Caco-2 (cell line): ENCODE data around the gene PGC. TPM values are rescaled to one million over a fixed set of nuclear protein-coding genes. Genes with fewer than 3 reads are reported as not detected.

Experiments used
- BruUV-seq: library from RNA; stranded (reverse); fragments of 400-500 nt; replicated peaks from 2 replicates; lab custom pipeline; 2021; lab: Mats Ljungman, UMichigan
- CTCF ChIA-PET: fragments of 300-600 bp; sonication (Branson Sonifier 250); formaldehyde crosslinking; loops from one replicate; lab custom pipeline; 2022; ENCODE audit warnings: antibody characterized with exemption; lab: Charles Lee
- POLR2A ChIA-PET: fragments of 300-600 bp; sonication (Branson Sonifier 250); formaldehyde crosslinking; loops from one replicate; lab custom pipeline; 2022; ENCODE audit warnings: antibody characterized with exemption; lab: Charles Lee
- DNase-seq, 2 experiments: peaks; one replicate each; pipeline versions ENCODE4 v3.0.0 to v3.0.0-alpha.2; 2020 to 2022
- H3K27me3 ChIP-seq: replicated peaks from 2 replicates; pipeline ENCODE4 v1.6.0; 2011; ENCODE audit warnings: low read length; ENCODE audit not compliant: control insufficient read depth, insufficient read depth
- H3K36me3 ChIP-seq: 2 replicates; pipeline ENCODE4 v1.5.1; 2011; ENCODE audit warnings: low read length; ENCODE audit not compliant: control insufficient read depth, insufficient read depth
- H3K4me1 ChIP-seq: fragments of 250-450 bp; sonication (Bioruptor Pico); 2 replicates; pipeline ENCODE4 v1.5.1; 2020; ENCODE audit warnings: mild to moderate bottlenecking
- H3K4me3 ChIP-seq: 2 replicates; pipeline ENCODE4 v1.5.1; 2011; ENCODE audit warnings: low read depth, mild to moderate bottlenecking, control low read depth, low read length
- H3K9me3 ChIP-seq: fragments of 250-450 bp; sonication (Bioruptor Pico); 2 replicates; pipeline ENCODE4 v1.5.1; 2020; ENCODE audit warnings: mild to moderate bottlenecking, moderate library complexity
- H3K27ac Mint-ChIP-seq: one replicate; pipeline ENCODE4 v1.8.0; 2022; ENCODE audit warnings: mixed read lengths; ENCODE audit not compliant: unreplicated experiment
- H3K27me3 Mint-ChIP-seq: one replicate; pipeline ENCODE4 v1.8.0; 2022; ENCODE audit warnings: mixed read lengths; ENCODE audit not compliant: insufficient read depth, unreplicated experiment
- H3K36me3 Mint-ChIP-seq: one replicate; pipeline ENCODE4 v1.8.0; 2022; ENCODE audit warnings: mild to moderate bottlenecking, mixed read lengths; ENCODE audit not compliant: insufficient read depth, unreplicated experiment
- H3K4me1 Mint-ChIP-seq: one replicate; pipeline ENCODE4 v1.8.0; 2022; ENCODE audit warnings: low read depth, mixed read lengths; ENCODE audit not compliant: unreplicated experiment
- H3K4me3 Mint-ChIP-seq: one replicate; pipeline ENCODE4 v1.8.0; 2022; ENCODE audit warnings: mild to moderate bottlenecking, moderate library complexity, mixed read lengths; ENCODE audit not compliant: unreplicated experiment
- H3K9me3 Mint-ChIP-seq: one replicate; pipeline ENCODE4 v1.8.0; 2022; ENCODE audit warnings: mixed read lengths; ENCODE audit not compliant: unreplicated experiment
- CTCF ChIP-seq, 2 experiments: fragments of 200-600 bp in 1 of 2; IDR thresholded peaks; 1 replicate in 1 of 2; 2 replicates in 1 of 2; pipeline versions ENCODE4 v1.5.1 to v1.8.0; 2011 to 2022; ENCODE audit warnings: antibody characterized with exemption in 1 of 2, control low read depth in 1 of 2, inconsistent platforms in 1 of 2, low read depth in 1 of 2, low read length in 1 of 2, mild to moderate bottlenecking in 1 of 2, moderate library complexity in 1 of 2; ENCODE audit not compliant: insufficient read depth in 1 of 2, severe bottlenecking in 1 of 2, unreplicated experiment in 1 of 2
- intact Hi-C: fragments of 100-400 bp; cut with micrococcal nuclease; formaldehyde crosslinking; loops from one replicate; pipeline ENCODE4 v1.10.0; 2022; ENCODE audit not compliant: unreplicated experiment
- total RNA-seq: library from RNA; stranded (reverse); gene quantifications from 2 replicates; pipeline ENCODE4 v1.2.3, GENCODE V29; 2022

The PGC gene
- total RNA-seq, 1 experiment from 2014 or later, result 12.2 TPM

DNA sequence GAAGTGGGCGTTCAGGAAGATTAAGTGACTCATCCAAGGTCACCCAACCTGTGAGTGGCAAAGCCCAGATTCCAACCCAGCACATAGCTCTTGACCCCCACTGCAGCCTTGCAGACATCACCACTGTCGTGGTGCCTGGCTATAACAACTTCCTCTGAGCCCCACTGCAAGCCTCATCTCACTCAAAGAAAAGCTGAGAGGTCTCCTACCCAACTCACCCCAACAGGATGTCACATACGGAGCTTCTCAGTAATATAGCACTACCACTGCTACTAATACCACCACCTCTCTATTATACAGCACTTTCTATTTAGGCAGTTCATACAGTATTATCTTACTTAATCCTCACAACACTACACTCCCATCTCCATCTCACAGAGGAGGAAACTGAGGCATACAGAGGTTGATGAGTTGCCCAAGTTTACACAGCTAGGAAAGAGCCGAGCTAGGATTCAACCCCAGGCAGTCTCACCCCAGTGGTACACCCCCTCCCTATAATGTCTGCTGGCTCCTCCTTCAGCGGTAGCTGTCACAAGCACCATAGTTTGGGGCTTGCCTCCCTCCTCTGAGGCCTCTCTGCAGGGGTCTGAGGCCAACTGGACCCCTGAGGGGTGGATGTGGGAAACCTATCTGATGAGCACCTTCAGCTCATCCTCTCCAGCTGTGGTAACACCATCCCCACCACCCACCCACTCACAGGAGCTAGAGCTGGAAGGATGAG is 31.2 kb downstream of the PGC start:
- BruUV-seq, result no TSS peak
- no peaks in the 10 kb centered on the region for H3K4me1 Mint-ChIP-seq
- no peak overlapping the region for H3K4me3 Mint-ChIP-seq
- no peak overlapping the region for H3K4me3 ChIP-seq
- H3K27ac Mint-ChIP-seq, result no peak overlapping the region
- CTCF ChIA-PET, result interaction anchor here (1.5 kb wide), 1 partner anchor 113 kb away, joined by 5 read pairs; no protein-coding TSS in a partner anchor
- intact Hi-C loops, result no loop called here
- no peaks in the 10 kb centered on the region for H3K27me3 Mint-ChIP-seq
- no peaks in the 10 kb centered on the region for H3K36me3 Mint-ChIP-seq
- H3K9me3 ChIP-seq, result no peaks in the 10 kb centered on the region
- no peaks in the 10 kb centered on the region for H3K36me3 ChIP-seq
- H3K9me3 Mint-ChIP-seq, result no peaks in the 10 kb centered on the region
- POLR2A ChIA-PET, result no interaction called here
- DNase-seq, result no peak
- no peaks in the 10 kb centered on the region for H3K27me3 ChIP-seq
- H3K4me1 ChIP-seq, result no peaks in the 10 kb centered on the region
- no peak for TF ChIP-seq CTCF (IDR thresholded peaks at IDR 0.05; ENCODE audit: insufficient read depth in 1 of 2, low read depth in 1 of 2, low read length in 1 of 2, severe bottlenecking in 1 of 2, unreplicated experiment in 1 of 2)

GRCh38 chr6:41714556-41715273 is 32.5 kb downstream of the PGC start:
- Histone ChIP-seq H3K4me3 (no peak overlapping the region), H3K36me3 (no peaks in the 10 kb centered on the region), H3K9me3 (no peaks in the 10 kb centered on the region), H3K4me1 (no peaks in the 10 kb centered on the region), H3K27me3 (no peaks in the 10 kb centered on the region)
- Mint-ChIP-seq H3K9me3 (no peaks in the 10 kb centered on the region), H3K36me3 (peaks cover 4% of the 10 kb centered on the region), H3K27ac (no peak overlapping the region), H3K4me3 (no peak overlapping the region), H3K4me1 (no peaks in the 10 kb centered on the region), H3K27me3 (no peaks in the 10 kb centered on the region)
- ChIA-PET POLR2A (no interaction called here), CTCF (interaction anchor here (1.5 kb wide), 1 partner anchor 112 kb away, joined by 5 read pairs; no protein-coding TSS in a partner anchor)
- no peak for TF ChIP-seq CTCF (IDR thresholded peaks at IDR 0.05; ENCODE audit: insufficient read depth in 1 of 2, low read depth in 1 of 2, low read length in 1 of 2, severe bottlenecking in 1 of 2, unreplicated experiment in 1 of 2)
- no TSS peak for BruUV-seq
- DNase-seq, result no peak
- intact Hi-C loops, result no loop called here

GRCh38 chr6:41713650-41714291 is 33.4 kb downstream of the PGC start:
- Mint-ChIP-seq H3K9me3 (no peaks in the 10 kb centered on the region), H3K4me1 (no peaks in the 10 kb centered on the region), H3K36me3 (peaks cover 4% of the 10 kb centered on the region), H3K27ac (no peak overlapping the region), H3K4me3 (no peak overlapping the region), H3K27me3 (no peaks in the 10 kb centered on the region)
- no peak overlapping the region for H3K4me3 ChIP-seq
- no TSS peak for BruUV-seq
- no peak for DNase-seq
- POLR2A ChIA-PET, result no interaction called here
- CTCF ChIA-PET, result no interaction called here
- TF ChIP-seq CTCF (IDR thresholded peaks at IDR 0.05; ENCODE audit: insufficient read depth in 1 of 2, low read depth in 1 of 2, low read length in 1 of 2, severe bottlenecking in 1 of 2, unreplicated experiment in 1 of 2), result no peak
- intact Hi-C loops, result no loop called here
- no peaks in the 10 kb centered on the region for H3K36me3 ChIP-seq
- no peaks in the 10 kb centered on the region for H3K9me3 ChIP-seq
- no peaks in the 10 kb centered on the region for H3K27me3 ChIP-seq
- H3K4me1 ChIP-seq, result no peaks in the 10 kb centered on the region
